Measurements from ENCODE around the gene THSD4.

- TF ChIP-seq CTCF (IDR thresholded peaks at IDR 0.05), result no peak
- TF ChIP-seq POLR2AphosphoS5 (IDR thresholded peaks at IDR 0.05), result no peak
- TF ChIP-seq POLR2A (IDR thresholded peaks at IDR 0.05), result no peak
Observed at GRCh38 chr15:71749500-71749899, 634.2 kb downstream of the THSD4 start.

All from upper lobe of left lung (tissue), 4 donors.